PFSK-1 (cell line): ENCODE data around the gene FHL1.

ENCODE experiments used
- FOXP2 ChIP-seq: optimal IDR thresholded peaks from 2 replicates; pipeline ENCODE3; 2011; ENCODE audit warnings: borderline replicate concordance, control low read depth, inconsistent platforms; ENCODE audit not compliant: insufficient read depth; ENCODE audit errors: extremely low read length, extremely low read depth
- POLR2AphosphoS5 ChIP-seq: IDR thresholded peaks from 2 replicates; pipeline ENCODE4 v1.6.1; 2012; ENCODE audit warnings: low read depth, mild to moderate bottlenecking, control low read depth, low read length, moderate library complexity
- SIN3A ChIP-seq: IDR thresholded peaks from 2 replicates; pipeline ENCODE4 v1.6.1; 2012; ENCODE audit warnings: mild to moderate bottlenecking, low read length, moderate library complexity, borderline replicate concordance; ENCODE audit not compliant: insufficient read depth
- TAF1 ChIP-seq: IDR thresholded peaks from 2 replicates; pipeline ENCODE4 v1.6.1; 2012; ENCODE audit warnings: low read length, control low read depth, borderline replicate concordance; ENCODE audit not compliant: insufficient read depth
- TF ChIP-seq, protein P1 (sequence below), 2 experiments: IDR thresholded peaks; 2 replicates each; pipeline versions ENCODE4 v1.6.1 to v1.8.0; 2011 to 2012; ENCODE audit warnings: low read depth in 2 of 2, low read length in 2 of 2, control low read depth in 1 of 2, inconsistent platforms in 1 of 2, mild to moderate bottlenecking in 1 of 2, moderate library complexity in 1 of 2; ENCODE audit not compliant: insufficient read depth in 1 of 2

The FHL1 gene

GRCh38 chrX:136176399-136176825 lies 29.1 kb downstream of the FHL1 start:
- TF ChIP-seq SIN3A (no peak), POLR2AphosphoS5 (no peak), FOXP2 (no peak), TAF1 (no peak)
- TF ChIP-seq, protein P1, sequence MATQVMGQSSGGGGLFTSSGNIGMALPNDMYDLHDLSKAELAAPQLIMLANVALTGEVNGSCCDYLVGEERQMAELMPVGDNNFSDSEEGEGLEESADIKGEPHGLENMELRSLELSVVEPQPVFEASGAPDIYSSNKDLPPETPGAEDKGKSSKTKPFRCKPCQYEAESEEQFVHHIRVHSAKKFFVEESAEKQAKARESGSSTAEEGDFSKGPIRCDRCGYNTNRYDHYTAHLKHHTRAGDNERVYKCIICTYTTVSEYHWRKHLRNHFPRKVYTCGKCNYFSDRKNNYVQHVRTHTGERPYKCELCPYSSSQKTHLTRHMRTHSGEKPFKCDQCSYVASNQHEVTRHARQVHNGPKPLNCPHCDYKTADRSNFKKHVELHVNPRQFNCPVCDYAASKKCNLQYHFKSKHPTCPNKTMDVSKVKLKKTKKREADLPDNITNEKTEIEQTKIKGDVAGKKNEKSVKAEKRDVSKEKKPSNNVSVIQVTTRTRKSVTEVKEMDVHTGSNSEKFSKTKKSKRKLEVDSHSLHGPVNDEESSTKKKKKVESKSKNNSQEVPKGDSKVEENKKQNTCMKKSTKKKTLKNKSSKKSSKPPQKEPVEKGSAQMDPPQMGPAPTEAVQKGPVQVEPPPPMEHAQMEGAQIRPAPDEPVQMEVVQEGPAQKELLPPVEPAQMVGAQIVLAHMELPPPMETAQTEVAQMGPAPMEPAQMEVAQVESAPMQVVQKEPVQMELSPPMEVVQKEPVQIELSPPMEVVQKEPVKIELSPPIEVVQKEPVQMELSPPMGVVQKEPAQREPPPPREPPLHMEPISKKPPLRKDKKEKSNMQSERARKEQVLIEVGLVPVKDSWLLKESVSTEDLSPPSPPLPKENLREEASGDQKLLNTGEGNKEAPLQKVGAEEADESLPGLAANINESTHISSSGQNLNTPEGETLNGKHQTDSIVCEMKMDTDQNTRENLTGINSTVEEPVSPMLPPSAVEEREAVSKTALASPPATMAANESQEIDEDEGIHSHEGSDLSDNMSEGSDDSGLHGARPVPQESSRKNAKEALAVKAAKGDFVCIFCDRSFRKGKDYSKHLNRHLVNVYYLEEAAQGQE (IDR thresholded peaks at IDR 0.05; ENCODE audit: insufficient read depth in 1 of 2, low read depth in 2 of 2, low read length in 2 of 2): no peak

GRCh38 chrX:136179133-136179532 lies 31.8 kb downstream of the FHL1 start:
- no peak for TF ChIP-seq TAF1
- TF ChIP-seq, protein P1 (IDR thresholded peaks at IDR 0.05; ENCODE audit: insufficient read depth in 1 of 2, low read depth in 2 of 2, low read length in 2 of 2): no peak
- TF ChIP-seq FOXP2: no peak
- no peak for TF ChIP-seq SIN3A
- no peak for TF ChIP-seq POLR2AphosphoS5

DNA sequence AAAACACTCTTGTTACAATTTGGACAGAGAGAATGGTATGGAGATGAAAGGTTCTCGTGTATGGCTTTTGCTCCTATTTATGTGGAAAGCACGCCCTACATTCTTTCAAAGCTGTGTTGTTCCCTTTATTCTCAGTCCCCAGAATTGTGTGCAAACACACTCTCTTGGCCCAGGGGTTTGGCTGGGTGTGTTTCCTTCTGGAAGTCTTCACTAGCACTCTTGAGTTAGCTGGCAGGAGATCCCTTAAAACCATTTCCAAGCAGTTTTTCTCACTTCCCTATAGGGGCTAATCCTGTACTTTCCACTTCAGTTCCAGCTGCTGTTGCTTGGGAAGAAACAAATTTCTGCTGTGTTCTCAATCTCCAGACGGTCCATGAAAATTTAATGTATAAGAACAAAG lies 35.1 kb downstream of the FHL1 start:
- TF ChIP-seq FOXP2: no peak
- no peak for TF ChIP-seq SIN3A

GRCh38 chrX:136183172-136183571 lies 35.8 kb downstream of the FHL1 start:
- TF ChIP-seq, protein P1 (IDR thresholded peaks at IDR 0.05; ENCODE audit: insufficient read depth in 1 of 2, low read depth in 2 of 2, low read length in 2 of 2): no peak
- TF ChIP-seq TAF1 (no peak), FOXP2 (no peak), SIN3A (no peak), POLR2AphosphoS5 (no peak)

GRCh38 chrX:136183917-136184316 lies 36.6 kb downstream of the FHL1 start:
- TF ChIP-seq TAF1 (no peak), POLR2AphosphoS5 (no peak), SIN3A (no peak), FOXP2 (no peak)
- TF ChIP-seq, protein P1 (IDR thresholded peaks at IDR 0.05; ENCODE audit: insufficient read depth in 1 of 2, low read depth in 2 of 2, low read length in 2 of 2): no peak
